ENCODE measurements around the gene WDR93. TPM values are rescaled to one million over a fixed set of nuclear protein-coding genes. Genes with fewer than 3 reads are reported as not detected.

Gene WDR93
- total and polyA plus RNA-seq, 12 donors = 0.09 to 0.15 (median 0.15) TPM; not detected in 9

- no peak for DNase-seq
- Histone ChIP-seq H3K27ac (no peak overlapping the region), H3K27me3 (peaks cover 0 to 7% (median 0%) of the 10 kb centered on the region in 7 donors), H3K4me3 (no peak overlapping the region), H3K4me1 (peaks cover 0 to under 1% (median 0%) of the 10 kb centered on the region in 9 donors), H3K36me3 (no peaks in the 10 kb centered on the region), H3K9me3 (peaks cover 0 to 18% (median 0%) of the 10 kb centered on the region in 11 donors)
- TF ChIP-seq CTCF (IDR thresholded peaks at IDR 0.05) = no peak
- intact Hi-C loops (cut with DNase I) = no loop called here
- ATAC-seq = no peak
- 60% methylated on average over 3 of the region's 3 CpGs for WGBS, 2 donors
Measured at GRCh38 chr15:89723031-89723430, 32.4 kb downstream of the WDR93 start.

GRCh38 chr15:89724621-89725020, 34.0 kb downstream of the WDR93 start:
- Histone ChIP-seq H3K27me3 (peaks cover 0 to 7% (median 0%) of the 10 kb centered on the region in 7 donors), H3K9me3 (peaks cover 0 to 18% (median 0%) of the 10 kb centered on the region in 11 donors), H3K27ac (no peak overlapping the region), H3K4me3 (no peak overlapping the region), H3K4me1 (peaks cover 0 to 6% (median 0%) of the 10 kb centered on the region in 9 donors), H3K36me3 (no peaks in the 10 kb centered on the region)
- intact Hi-C loops (cut with DNase I) = no loop called here
- TF ChIP-seq CTCF (IDR thresholded peaks at IDR 0.05) = no peak
- no peak for DNase-seq
- ATAC-seq = no peak
- 94 to 96% methylated on average over 1 of the region's 1 CpG for WGBS, 2 donors

- Histone ChIP-seq H3K27me3 (peaks cover 0 to 7% (median 0%) of the 10 kb centered on the region in 7 donors), H3K36me3 (no peaks in the 10 kb centered on the region), H3K4me1 (peaks cover 0 to 6% (median 0%) of the 10 kb centered on the region in 9 donors), H3K4me3 (no peak overlapping the region), H3K9me3 (peaks cover 0 to 18% (median 0%) of the 10 kb centered on the region in 11 donors), H3K27ac (no peak overlapping the region)
- no peak for ATAC-seq
- intact Hi-C loops (cut with DNase I) = no loop called here
- DNase-seq = no peak
- 93 to 100% methylated on average over 1 of the region's 1 CpG for WGBS, 2 donors
- no peak for TF ChIP-seq CTCF (IDR thresholded peaks at IDR 0.05)
Measured at GRCh38 chr15:89725064-89725463, 34.5 kb downstream of the WDR93 start.

- no peak for TF ChIP-seq CTCF (IDR thresholded peaks at IDR 0.05)
- ATAC-seq (peak in 2 of 8 donors; percentile 76 to 79), DNase-seq (no peak)
- intact Hi-C loops (cut with DNase I) = no loop called here
- Histone ChIP-seq H3K27ac (no peak overlapping the region), H3K4me3 (no peak overlapping the region), H3K4me1 (peaks cover 0 to 6% (median 0%) of the 10 kb centered on the region in 9 donors), H3K36me3 (no peaks in the 10 kb centered on the region), H3K9me3 (peaks cover 0 to 11% (median 0%) of the 10 kb centered on the region in 11 donors), H3K27me3 (peaks cover 0 to 3% (median 0%) of the 10 kb centered on the region in 7 donors)
- 17 to 18% methylated on average over 2 of the region's 2 CpGs for WGBS, 2 donors
Measured at GRCh38 chr15:89728254-89728653, 37.6 kb downstream of the WDR93 start.

All from heart right ventricle (tissue), 16 donors.